Activated T-helper 1 cell treated with anti-CD3 and anti-CD28 coated beads, Interleukin-2, amount 50 U/mL, for 16 hours (primary cell): ENCODE data around the gene CALHM2.
A peak's percentile ranks its signal among the peaks of the same experiment; 100 is the strongest.
"Not testable (repeated sequence)": the region's sequence is repeated elsewhere in the genome, so short reads cannot be mapped to it uniquely, and the experiment has no call there.

ENCODE experiments used
- DNase-seq, 2 donors: peaks; one replicate each; pipeline ENCODE4 v3.0.0-alpha.2; 2020; ENCODE audit warnings: low read depth in 1 of 2, low spot score in 1 of 2

The CALHM2 gene

GRCh38 chr10:103451831-103452505 is at the start of gene CALHM2:
CALHM2 (minus strand) TSS chr10:103452370; CDS start chr10:103449941, 2,429 bp downstream.
- DNase-seq: peak; percentile 22 to 34

DNA sequence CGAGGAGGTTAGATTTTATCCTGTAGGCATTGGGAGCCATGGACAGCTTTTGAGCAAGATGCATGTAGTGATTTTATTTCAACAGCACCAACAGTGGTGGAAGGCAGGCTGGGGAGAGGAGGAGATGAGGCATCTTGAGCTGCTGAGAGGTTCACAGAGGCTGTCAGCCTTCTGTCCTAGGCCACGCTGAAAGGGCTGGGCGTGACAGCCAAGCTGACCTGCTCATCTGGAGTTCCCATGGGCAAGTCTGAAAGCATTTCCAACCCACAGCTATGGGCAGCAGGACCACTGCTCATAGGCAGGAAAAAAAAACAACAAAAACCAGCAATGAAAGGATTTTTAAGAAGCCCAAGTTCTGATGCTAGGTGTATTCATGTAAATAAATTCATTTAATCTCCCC is 49.0 kb upstream of the CALHM2 start:
- no peak for DNase-seq

DNA sequence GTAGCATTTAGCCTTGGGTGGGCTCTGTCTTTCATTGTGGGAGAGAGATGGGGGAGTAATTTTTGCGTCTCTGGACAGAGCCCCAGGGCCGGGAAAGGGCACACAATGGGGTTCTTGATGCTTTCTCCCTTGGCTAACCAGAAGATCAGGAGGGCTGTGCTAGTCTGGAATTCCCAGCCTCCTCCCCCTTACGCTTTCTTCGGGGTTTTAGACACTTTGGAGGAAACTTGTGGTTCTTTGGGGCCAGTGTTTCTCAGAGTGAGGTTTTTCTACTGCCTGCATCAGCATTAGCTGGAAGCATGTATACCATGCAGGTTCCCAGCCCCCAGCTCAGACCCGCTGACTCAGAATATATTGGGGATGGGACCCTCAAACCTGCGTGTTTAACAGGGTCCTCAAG is 48.3 kb upstream of the CALHM2 start:
- DNase-seq: no peak

DNA sequence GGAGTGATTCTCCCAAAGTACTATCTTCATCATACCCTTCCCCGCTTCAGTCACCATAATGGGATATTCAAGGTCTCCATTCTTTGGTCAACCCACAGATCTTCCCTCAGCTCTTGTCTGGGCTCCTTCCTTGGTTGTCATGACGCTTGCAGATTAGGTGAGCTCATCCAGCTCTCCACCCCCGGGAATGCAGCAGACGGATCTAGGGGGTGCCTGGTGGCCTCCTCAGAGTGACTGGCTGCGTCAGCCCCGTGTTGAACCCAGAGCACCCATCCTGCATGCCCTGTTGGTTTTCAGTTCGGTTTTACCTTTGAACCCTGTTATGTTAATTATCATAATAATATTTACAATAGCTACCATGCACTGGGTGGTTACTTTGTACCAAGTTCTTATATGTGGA is 47.7 kb upstream of the CALHM2 start:
- DNase-seq: no peak

DNA sequence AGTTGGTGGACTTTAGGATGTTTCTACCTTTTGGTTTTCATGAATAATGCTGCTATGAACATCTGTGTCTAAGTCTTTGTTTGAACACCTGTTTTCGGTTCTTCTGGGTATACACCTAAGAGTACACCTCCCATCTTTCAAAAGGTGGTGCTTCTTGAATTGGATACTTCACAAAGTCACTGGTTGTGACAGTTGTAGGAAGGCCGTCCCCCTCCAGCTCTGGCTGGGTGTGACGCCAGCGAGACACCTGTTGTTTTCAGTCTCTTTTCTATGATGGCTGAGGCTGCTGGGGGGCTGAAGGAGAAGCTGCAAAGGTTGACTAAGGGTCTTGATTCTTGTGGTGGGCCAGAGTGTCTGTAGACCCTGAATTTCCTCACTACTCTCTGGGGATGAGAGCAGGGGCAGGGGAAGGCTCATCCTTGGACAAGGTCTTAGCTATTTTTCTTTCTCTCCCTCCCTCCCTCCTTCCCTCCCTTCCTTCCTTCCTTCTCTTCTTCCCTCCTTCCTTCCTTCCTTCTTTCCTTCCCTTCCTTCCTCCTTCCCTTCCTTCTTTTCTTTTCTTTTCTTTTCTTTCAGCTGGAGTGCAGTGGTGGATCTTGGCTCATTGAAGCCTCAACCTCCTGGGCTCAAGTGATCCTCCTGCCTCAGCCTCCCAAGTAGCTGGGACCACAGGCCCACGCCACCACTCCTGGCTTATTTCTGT is 46.9 kb upstream of the CALHM2 start:
- no peak for DNase-seq

- DNase-seq: no peak
Observed at GRCh38 chr10:103497161-103497915, 45.2 kb upstream of the CALHM2 start.

- DNase-seq: no peak
Observed at GRCh38 chr10:103495321-103495720, 43.2 kb upstream of the CALHM2 start.

- DNase-seq: peak in 1 of 2 donors; percentile 9
Observed at GRCh38 chr10:103493916-103494877, 42.0 kb upstream of the CALHM2 start.

DNA sequence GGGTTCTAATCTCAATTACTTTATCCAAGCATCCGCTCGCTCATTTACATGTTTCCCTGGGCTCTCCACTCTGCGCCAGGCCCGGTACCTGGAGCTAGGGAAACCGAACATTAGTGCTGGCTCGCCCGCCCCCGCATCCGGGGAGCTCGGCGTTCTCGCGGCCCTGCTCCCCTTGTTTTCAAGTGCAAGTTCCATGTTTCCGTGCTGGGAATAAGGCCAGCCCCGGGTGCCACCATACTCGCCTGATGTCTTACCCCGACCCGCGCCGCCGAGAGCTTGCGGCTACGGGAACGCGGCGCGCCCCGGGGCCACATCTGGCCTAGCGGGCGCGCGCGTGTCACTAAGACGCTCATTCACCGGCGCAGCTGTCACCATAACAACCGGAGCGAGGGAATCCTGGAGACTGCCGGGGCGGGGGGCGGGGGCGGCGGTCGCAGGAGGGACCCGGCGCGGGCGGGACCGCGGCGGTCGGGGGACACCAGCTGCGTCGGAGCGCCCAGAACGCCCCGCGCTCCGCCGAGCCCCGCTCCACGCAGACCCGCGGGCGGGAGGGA is 41.3 kb upstream of the CALHM2 start, which contains the start of gene NEURL1:
Gene NEURL1, plus strand, starts transcription at position 344 of the 554 bp plus-strand sequence. CDS start 683 bp downstream, outside the sequence.
- no peak for DNase-seq

- DNase-seq: no peak
Observed at GRCh38 chr10:103492655-103493261, 40.6 kb upstream of the CALHM2 start.

DNA sequence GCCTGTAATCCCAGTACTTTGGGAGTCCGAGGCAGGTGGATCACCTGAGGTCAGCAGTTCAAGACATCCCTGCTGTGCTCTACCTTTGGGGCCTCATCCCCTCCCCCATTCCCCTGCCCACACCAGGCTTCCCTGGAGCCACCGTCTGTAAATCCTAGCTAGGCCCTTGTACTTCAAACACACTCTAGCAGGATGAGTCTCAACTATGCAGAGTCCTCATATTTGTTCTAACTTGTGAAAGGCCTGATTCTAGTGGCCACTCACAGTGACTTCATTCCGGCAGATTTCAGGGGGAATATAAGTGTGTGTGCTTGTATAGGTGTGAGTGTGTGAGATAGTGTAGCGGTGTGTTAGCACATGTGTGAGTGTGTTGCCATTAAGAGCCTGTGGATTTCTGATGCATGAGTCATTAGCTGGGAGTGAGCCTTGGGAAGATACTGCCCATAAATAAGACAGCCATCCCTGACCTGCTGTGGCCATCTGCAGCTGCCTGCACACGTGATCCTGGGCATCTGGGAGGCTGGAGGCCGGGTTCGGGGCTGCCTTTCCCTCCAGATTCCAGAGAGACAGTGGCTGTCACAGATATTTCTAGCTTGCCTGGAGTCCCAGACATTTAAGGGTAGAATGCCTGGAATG is 39.7 kb upstream of the CALHM2 start:
- no peak for DNase-seq

- DNase-seq: no peak
Observed at GRCh38 chr10:103490986-103491314, 38.8 kb upstream of the CALHM2 start.

DNA sequence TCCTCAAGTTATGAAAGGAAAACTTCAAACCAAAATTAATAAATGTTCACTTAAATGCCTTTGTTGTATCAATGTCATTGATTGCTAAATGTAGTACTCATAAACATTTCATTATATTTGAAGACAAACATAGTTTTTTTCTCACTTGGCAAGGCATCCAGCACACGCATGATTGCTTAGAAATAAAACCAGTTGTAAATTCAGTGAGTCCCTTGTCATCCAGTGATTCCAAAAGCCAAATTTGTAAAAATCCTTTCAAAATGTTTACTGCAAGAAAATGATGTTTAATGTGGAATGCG is 35.2 kb upstream of the CALHM2 start:
- no peak for DNase-seq

DNA sequence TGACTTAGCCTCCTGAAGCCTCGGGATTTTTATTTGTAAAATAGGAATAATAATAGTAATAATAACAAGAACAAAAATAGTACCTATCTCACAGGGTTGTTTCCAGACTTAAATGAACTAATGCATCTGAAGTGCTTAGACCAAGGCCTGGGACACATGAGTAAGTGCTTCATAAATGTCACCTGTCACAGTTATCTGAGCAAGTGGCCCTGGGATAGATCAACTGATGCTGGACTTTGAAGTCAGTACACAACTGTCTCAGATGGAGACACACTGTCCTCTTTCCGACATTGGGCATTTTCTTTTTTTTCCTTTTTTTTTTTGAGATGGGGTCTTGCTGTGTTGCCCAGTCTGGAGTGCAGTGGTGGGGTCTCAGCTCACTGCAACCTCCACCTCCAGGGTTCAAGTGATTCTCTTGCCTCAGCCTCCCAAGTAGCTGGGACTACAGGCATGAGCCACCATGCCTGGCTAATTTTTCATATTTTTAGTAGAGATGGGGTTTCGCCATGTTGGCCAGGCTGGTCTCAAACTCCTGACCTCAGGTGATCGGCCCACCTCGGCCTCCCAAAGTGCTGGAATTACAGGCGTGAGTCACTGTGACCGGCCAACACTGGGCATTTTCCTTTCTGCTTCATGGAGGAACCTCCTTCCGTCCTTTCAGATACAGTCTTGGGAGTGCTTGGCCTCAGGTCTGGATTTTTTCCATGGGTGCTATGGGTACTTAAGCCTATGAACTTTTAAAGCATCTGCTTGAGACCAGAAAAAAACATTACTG is 34.7 kb upstream of the CALHM2 start:
- not testable (repeated sequence) for DNase-seq

DNA sequence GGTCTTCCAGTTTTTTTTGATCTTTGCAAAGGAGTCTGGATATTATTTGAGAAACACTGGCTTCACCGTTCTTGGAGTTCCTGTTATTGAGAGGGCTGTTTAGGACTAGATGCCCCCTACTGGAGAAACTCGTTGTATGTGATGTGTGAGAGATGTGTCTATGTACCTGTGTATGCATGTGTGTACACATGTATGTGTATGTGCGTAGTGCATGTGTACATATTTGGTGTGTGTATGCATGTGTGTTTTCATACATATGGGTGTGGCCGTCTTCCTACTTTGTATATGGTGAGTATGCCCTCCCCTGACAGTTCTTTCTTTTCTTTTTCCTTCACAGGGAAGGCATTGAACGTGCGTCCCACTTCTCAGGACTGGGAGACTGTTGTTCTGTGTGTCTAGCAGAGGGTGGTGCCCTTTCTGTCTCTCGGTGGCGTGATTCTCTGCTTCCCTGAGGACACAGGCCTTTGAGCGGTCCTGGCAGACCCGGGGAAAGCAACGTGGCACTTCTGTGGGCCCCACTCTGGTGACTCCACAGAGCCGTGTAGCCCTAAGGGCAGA is 29.9 kb upstream of the CALHM2 start:
- no peak for DNase-seq

DNA sequence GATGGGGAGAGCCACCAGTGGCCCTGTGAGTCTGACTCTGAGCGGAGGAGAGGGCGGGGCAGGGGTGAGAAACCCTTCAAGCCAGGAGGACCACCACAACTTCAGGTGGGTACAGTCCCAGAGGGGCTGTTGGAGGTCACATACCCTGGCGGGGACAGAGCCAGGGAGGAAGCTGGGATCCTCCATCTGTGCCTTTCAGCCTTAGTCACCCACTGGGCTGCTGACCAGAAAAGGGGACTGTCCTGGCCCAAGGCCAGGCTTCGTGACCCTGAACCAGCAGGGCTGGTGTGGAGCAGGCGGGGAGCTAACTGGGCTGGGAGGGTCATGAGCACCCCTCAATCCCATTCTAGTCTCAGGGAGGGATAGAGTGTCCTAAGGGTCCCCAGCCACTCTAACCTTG is 28.4 kb upstream of the CALHM2 start:
- no peak for DNase-seq

DNA sequence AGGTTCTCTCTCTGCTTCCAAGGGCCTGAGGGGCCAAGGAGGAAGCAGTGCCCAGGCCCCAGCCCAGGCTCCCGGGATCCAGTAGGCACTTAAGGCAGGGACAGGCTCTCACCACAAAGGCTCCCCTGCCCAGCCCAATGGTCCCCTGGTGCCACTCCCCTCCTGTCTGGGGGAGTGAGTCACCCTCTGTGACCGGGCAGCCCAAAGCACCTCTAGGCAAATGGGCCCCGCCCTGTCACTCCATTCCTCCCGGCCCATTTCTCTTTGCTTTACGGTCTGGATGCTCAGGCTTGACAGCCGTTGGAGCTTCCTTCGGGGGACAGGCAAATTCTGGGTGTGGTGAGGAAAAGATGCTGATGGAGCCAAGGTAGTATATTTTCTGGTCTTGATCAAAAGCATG is 27.0 kb upstream of the CALHM2 start, which contains the start of gene CALHM3:
Gene CALHM3, minus strand, starts transcription at position 106 of the 400 bp plus-strand sequence. CDS start 208 bp downstream, outside the sequence.
- no peak for DNase-seq

- DNase-seq: no peak
Observed at GRCh38 chr10:103478671-103479070, 26.5 kb upstream of the CALHM2 start.
